CD4-positive, CD25-positive, alpha-beta regulatory T cell (primary cell): ENCODE measurements around the gene PHETA2. TPM values are rescaled to one million over a fixed set of nuclear protein-coding genes. Genes with fewer than 3 reads are reported as not detected.
A peak's percentile ranks its signal among the peaks of the same experiment; 100 is the strongest.
"Not testable (repeated sequence)": the region's sequence is repeated elsewhere in the genome, so short reads cannot be mapped to it uniquely, and the experiment has no call there.

Source experiments
- ATAC-seq, 2 donors: fragments of 150-1000 bp; cut with Tn5 transposase; one replicate each; pipeline ENCODE4 v1.10.0; 2021; ENCODE audit warnings: low read depth in 2 of 2, moderate number of reproducible peaks in 2 of 2, moderate library complexity in 1 of 2
- DNase-seq, 3 donors: peaks; one replicate each; pipeline versions ENCODE4 v3.0.0 to v3.0.0-alpha.2; 2012 to 2022; ENCODE audit warnings: mixed read lengths in 1 of 3
- H3K27ac ChIP-seq: one replicate; pipeline ENCODE4 v1.7.0; 2013; ENCODE audit warnings: mild to moderate bottlenecking, low read length; ENCODE audit not compliant: insufficient read depth, poor library complexity, severe bottlenecking
- H3K27me3 ChIP-seq: one replicate; pipeline ENCODE4 v1.7.0; 2013; ENCODE audit warnings: low read length; ENCODE audit not compliant: control insufficient read depth, insufficient read depth
- H3K36me3 ChIP-seq: one replicate; pipeline ENCODE4 v1.7.0; 2013; ENCODE audit warnings: mild to moderate bottlenecking, low read length, moderate library complexity; ENCODE audit not compliant: control insufficient read depth, insufficient read depth
- H3K4me1 ChIP-seq: 2 replicates; pipeline ENCODE4 v1.7.0; 2013; ENCODE audit warnings: mild to moderate bottlenecking, low read length; ENCODE audit not compliant: insufficient read depth, control insufficient read depth, poor library complexity, severe bottlenecking
- H3K4me3 ChIP-seq: one replicate; pipeline ENCODE4 v1.7.0; 2013; ENCODE audit warnings: low read depth, mild to moderate bottlenecking, low read length, moderate library complexity
- H3K9me3 ChIP-seq, 2 experiments: 1 replicate in 1 of 2; 2 replicates in 1 of 2; pipeline ENCODE4 v1.7.0; 2013; ENCODE audit warnings: low read length in 2 of 2, mild to moderate bottlenecking in 1 of 2, moderate library complexity in 1 of 2; ENCODE audit not compliant: control insufficient read depth in 2 of 2
- H3K27ac Mint-ChIP-seq, 3 donors: one replicate each; pipeline ENCODE4 v1.8.0; 2020 to 2022; ENCODE audit warnings: mild to moderate bottlenecking in 3 of 3, mixed read lengths in 3 of 3, moderate library complexity in 2 of 3
- H3K27me3 Mint-ChIP-seq: one replicate; pipeline ENCODE4 v1.8.0; 2022; ENCODE audit warnings: mild to moderate bottlenecking, mixed read lengths
- H3K36me3 Mint-ChIP-seq: one replicate; pipeline ENCODE4 v1.8.0; 2020; ENCODE audit warnings: mixed read lengths
- H3K4me1 Mint-ChIP-seq, 4 donors: one replicate each; pipeline ENCODE4 v1.8.0; 2020 to 2022; ENCODE audit warnings: mixed read lengths in 4 of 4, mild to moderate bottlenecking in 1 of 4
- H3K4me3 Mint-ChIP-seq, 4 donors: one replicate each; pipeline ENCODE4 v1.8.0; 2020 to 2022; ENCODE audit warnings: mild to moderate bottlenecking in 4 of 4, mixed read lengths in 4 of 4, moderate library complexity in 3 of 4
- H3K9me3 Mint-ChIP-seq, 7 donors: one replicate each; pipeline ENCODE4 v1.8.0; 2020 to 2022; ENCODE audit warnings: mixed read lengths in 7 of 7, mild to moderate bottlenecking in 3 of 7, moderate library complexity in 2 of 7
- polyA plus RNA-seq, 4 donors: library from polyadenylated mRNA; unstranded; fragments of 300-500 nt; fragmentation: Illumina TruSeq; gene quantifications; one replicate each; pipeline ENCODE4 v1.2.3, GENCODE V29; 2021
- total RNA-seq: library from RNA; stranded (reverse); gene quantifications from one replicate; pipeline ENCODE4 v1.2.3, GENCODE V29; 2022

The PHETA2 gene
- total and polyA plus RNA-seq, 5 donors from 2014 or later = 1.5 to 2.6 (median 2.0) TPM

- ATAC-seq (no peak), DNase-seq (peak in 1 of 3 donors; percentile 30)
- H3K36me3 ChIP-seq = no peaks in the 10 kb centered on the region
- Mint-ChIP-seq H3K4me3 (no peak overlapping the region), H3K27me3 (no peaks in the 10 kb centered on the region), H3K4me1 (peaks cover 9 to 16% (median 13%) of the 10 kb centered on the region in 4 donors), H3K27ac (no peak overlapping the region), H3K36me3 (peaks cover 12% of the 10 kb centered on the region), H3K9me3 (peaks cover 0 to 21% (median 4%) of the 10 kb centered on the region in 7 donors)
- H3K4me3 ChIP-seq = no peak overlapping the region
- H3K27me3 ChIP-seq = no peaks in the 10 kb centered on the region
- H3K27ac ChIP-seq = no peak overlapping the region
- H3K9me3 ChIP-seq = peaks cover 8 to 19% of the 10 kb centered on the region in 2 experiments
- peaks cover 1% of the 10 kb centered on the region for H3K4me1 ChIP-seq
Measured at GRCh38 chr22:42114721-42115120, 40.7 kb downstream of the PHETA2 start.

GRCh38 chr22:42115420-42115830 is 41.4 kb downstream of the PHETA2 start:
- DNase-seq, H3K27ac ChIP-seq, H3K4me3 Mint-ChIP-seq, ATAC-seq, H3K4me1 ChIP-seq, H3K27me3 Mint-ChIP-seq, H3K4me3 ChIP-seq, H3K27me3 ChIP-seq, H3K36me3 ChIP-seq: not testable (repeated sequence)
- Mint-ChIP-seq H3K9me3 (peaks cover 0 to 21% (median 4%) of the 10 kb centered on the region in 7 donors), H3K27ac (peak overlapping the region in 1 of 3 donors; percentile 46), H3K4me1 (peaks cover 14 to 23% (median 19%) of the 10 kb centered on the region in 4 donors), H3K36me3 (peaks cover 12% of the 10 kb centered on the region)
- H3K9me3 ChIP-seq = peaks cover 8 to 19% of the 10 kb centered on the region in 2 experiments

- Mint-ChIP-seq H3K4me3 (no peak overlapping the region), H3K27me3 (no peaks in the 10 kb centered on the region), H3K4me1 (peaks cover 27 to 38% (median 31%) of the 10 kb centered on the region in 4 donors), H3K27ac (peak overlapping the region in 1 of 3 donors; percentile 89), H3K9me3 (peaks cover 0 to 21% (median 4%) of the 10 kb centered on the region in 7 donors), H3K36me3 (peaks cover 12% of the 10 kb centered on the region)
- Histone ChIP-seq H3K9me3 (peaks cover 8 to 19% of the 10 kb centered on the region in 2 experiments), H3K4me1 (peaks cover 23% of the 10 kb centered on the region), H3K36me3 (no peaks in the 10 kb centered on the region), H3K27me3 (no peaks in the 10 kb centered on the region), H3K4me3 (no peak overlapping the region), H3K27ac (no peak overlapping the region)
- DNase-seq = no peak
- no peak for ATAC-seq
Measured at GRCh38 chr22:42116848-42117424, 42.9 kb downstream of the PHETA2 start.

- Histone ChIP-seq H3K27ac (peak overlapping the region; percentile 61), H3K4me3 (peak overlapping the region; percentile 86), H3K4me1 (peaks cover 24% of the 10 kb centered on the region)
- peaks cover 0 to 13% (median 3%) of the 10 kb centered on the region in 7 donors for H3K9me3 Mint-ChIP-seq
- H3K36me3 Mint-ChIP-seq, H3K36me3 ChIP-seq, H3K27me3 ChIP-seq, H3K27me3 Mint-ChIP-seq, H3K9me3 ChIP-seq: not testable (repeated sequence)
- H3K4me1 Mint-ChIP-seq = peaks cover 29 to 44% (median 38%) of the 10 kb centered on the region in 4 donors
- peak; percentile 77 for ATAC-seq
- peak overlapping the region; percentile 89 to 99 (median 89) for H3K27ac Mint-ChIP-seq
- peak overlapping the region; percentile 61 to 88 (median 74) for H3K4me3 Mint-ChIP-seq
- peak in 2 of 3 donors; percentile 50 to 83 for DNase-seq
Measured at GRCh38 chr22:42120231-42121021, 46.4 kb downstream of the PHETA2 start.

GRCh38 chr22:42123529-42123928 is 49.5 kb downstream of the PHETA2 start:
- DNase-seq, H3K9me3 ChIP-seq, H3K9me3 Mint-ChIP-seq, H3K27ac ChIP-seq, H3K27me3 ChIP-seq, ATAC-seq, H3K4me3 ChIP-seq, H3K36me3 Mint-ChIP-seq, H3K27ac Mint-ChIP-seq, H3K36me3 ChIP-seq, H3K27me3 Mint-ChIP-seq, H3K4me3 Mint-ChIP-seq: not testable (repeated sequence)
- H3K4me1 Mint-ChIP-seq = peaks cover 28 to 42% (median 35%) of the 10 kb centered on the region in 4 donors
- peaks cover 24% of the 10 kb centered on the region for H3K4me1 ChIP-seq

- no peaks in the 10 kb centered on the region for H3K9me3 ChIP-seq
- H3K27ac Mint-ChIP-seq = no peak overlapping the region
- H3K4me3 ChIP-seq = no peak overlapping the region
- no peaks in the 10 kb centered on the region for H3K9me3 Mint-ChIP-seq
- no peak overlapping the region for H3K4me3 Mint-ChIP-seq
- DNase-seq = no peak
- no peak overlapping the region for H3K27ac ChIP-seq
- ATAC-seq = no peak
- peaks cover 0 to 2% (median under 1%) of the 10 kb centered on the region in 4 donors for H3K4me1 Mint-ChIP-seq
- H3K27me3 ChIP-seq = no peaks in the 10 kb centered on the region
- H3K27me3 Mint-ChIP-seq = no peaks in the 10 kb centered on the region
- no peaks in the 10 kb centered on the region for H3K36me3 ChIP-seq
- H3K4me1 ChIP-seq = no peaks in the 10 kb centered on the region
- no peaks in the 10 kb centered on the region for H3K36me3 Mint-ChIP-seq
Measured at GRCh38 chr22:42127606-42128005, 53.6 kb downstream of the PHETA2 start.

- H3K4me3 Mint-ChIP-seq, H3K4me3 ChIP-seq, H3K9me3 Mint-ChIP-seq, H3K4me1 Mint-ChIP-seq, H3K4me1 ChIP-seq, H3K36me3 ChIP-seq, DNase-seq, H3K27ac Mint-ChIP-seq, H3K27ac ChIP-seq, H3K9me3 ChIP-seq, H3K27me3 ChIP-seq, H3K36me3 Mint-ChIP-seq, ATAC-seq, H3K27me3 Mint-ChIP-seq: not testable (repeated sequence)
Measured at GRCh38 chr22:42128007-42128406, 54.0 kb downstream of the PHETA2 start.
